Right hindlimb (tissue), 1 donor: Measurements from ENCODE around the gene CASP5.
"Not testable (repeated sequence)": the region's sequence is repeated elsewhere in the genome, so short reads cannot be mapped to it uniquely, and the experiment has no call there.

Source experiments
- DNase-seq: peaks from one replicate; pipeline ENCODE4 v3.0.0-alpha.2; 2018

The CASP5 gene

GRCh38 chr11:105032495-105032894, 9.5 kb upstream of the CASP5 start:
- DNase-seq: no peak

GRCh38 chr11:105027678-105028077, 4.7 kb upstream of the CASP5 start:
- no peak for DNase-seq

GRCh38 chr11:105024394-105024793, 1.4 kb upstream of the CASP5 start:
- DNase-seq: no peak

- DNase-seq: no peak
Measured at GRCh38 chr11:105022527-105022926, 441 bp downstream of the CASP5 start.

- no peak for DNase-seq
Measured at GRCh38 chr11:105007463-105007862, 15.5 kb downstream of the CASP5 start.

- no peak for DNase-seq
Measured at GRCh38 chr11:105005451-105005845, 17.5 kb downstream of the CASP5 start.

- no peak for DNase-seq
Measured at GRCh38 chr11:105004021-105004420, 18.9 kb downstream of the CASP5 start.

GRCh38 chr11:105003151-105003550, 19.8 kb downstream of the CASP5 start:
- DNase-seq: no peak

GRCh38 chr11:105000797-105001196, 22.2 kb downstream of the CASP5 start:
- no peak for DNase-seq

GRCh38 chr11:105000167-105000566, 22.8 kb downstream of the CASP5 start:
- no peak for DNase-seq

GRCh38 chr11:104999721-105000120, 23.2 kb downstream of the CASP5 start:
- no peak for DNase-seq

- no peak for DNase-seq
Measured at GRCh38 chr11:104997288-104997687, 25.7 kb downstream of the CASP5 start.

GRCh38 chr11:104995001-104995408, 28.0 kb downstream of the CASP5 start:
- no peak for DNase-seq

- no peak for DNase-seq
Measured at GRCh38 chr11:104992781-104993180, 30.2 kb downstream of the CASP5 start.

GRCh38 chr11:104991994-104992393, 31.0 kb downstream of the CASP5 start:
- no peak for DNase-seq

- DNase-seq: no peak
Measured at GRCh38 chr11:104984808-104985207, 38.2 kb downstream of the CASP5 start.

- no peak for DNase-seq
Measured at GRCh38 chr11:104979839-104980238, 43.1 kb downstream of the CASP5 start.

GRCh38 chr11:104973616-104974015, 49.4 kb downstream of the CASP5 start:
- DNase-seq: no peak

- DNase-seq: not testable (repeated sequence)
Measured at GRCh38 chr11:104972924-104973323, 50.0 kb downstream of the CASP5 start.

GRCh38 chr11:104970756-104971155, 52.2 kb downstream of the CASP5 start:
- no peak for DNase-seq

- DNase-seq: peak; percentile 63
Measured at GRCh38 chr11:104968856-104969776, 53.9 kb downstream of the CASP5 start.

- peak; percentile 30 for DNase-seq
Measured at GRCh38 chr11:104968355-104968855, 54.6 kb downstream of the CASP5 start, which contains the start of gene CASP4. Gene CASP4 (minus strand): TSS chr11:104968574. CDS start chr11:104968525, 49 bp downstream.

GRCh38 chr11:104967534-104968354, 55.2 kb downstream of the CASP5 start:
- no peak for DNase-seq
